ENCODE measurements around the gene PVALEF. TPM values are rescaled to one million over a fixed set of nuclear protein-coding genes. Genes with fewer than 3 reads are reported as not detected.

Gene PVALEF
- polyA plus RNA-seq, 4 donors = 0.13 to 0.79 (median 0.45) TPM

DNA sequence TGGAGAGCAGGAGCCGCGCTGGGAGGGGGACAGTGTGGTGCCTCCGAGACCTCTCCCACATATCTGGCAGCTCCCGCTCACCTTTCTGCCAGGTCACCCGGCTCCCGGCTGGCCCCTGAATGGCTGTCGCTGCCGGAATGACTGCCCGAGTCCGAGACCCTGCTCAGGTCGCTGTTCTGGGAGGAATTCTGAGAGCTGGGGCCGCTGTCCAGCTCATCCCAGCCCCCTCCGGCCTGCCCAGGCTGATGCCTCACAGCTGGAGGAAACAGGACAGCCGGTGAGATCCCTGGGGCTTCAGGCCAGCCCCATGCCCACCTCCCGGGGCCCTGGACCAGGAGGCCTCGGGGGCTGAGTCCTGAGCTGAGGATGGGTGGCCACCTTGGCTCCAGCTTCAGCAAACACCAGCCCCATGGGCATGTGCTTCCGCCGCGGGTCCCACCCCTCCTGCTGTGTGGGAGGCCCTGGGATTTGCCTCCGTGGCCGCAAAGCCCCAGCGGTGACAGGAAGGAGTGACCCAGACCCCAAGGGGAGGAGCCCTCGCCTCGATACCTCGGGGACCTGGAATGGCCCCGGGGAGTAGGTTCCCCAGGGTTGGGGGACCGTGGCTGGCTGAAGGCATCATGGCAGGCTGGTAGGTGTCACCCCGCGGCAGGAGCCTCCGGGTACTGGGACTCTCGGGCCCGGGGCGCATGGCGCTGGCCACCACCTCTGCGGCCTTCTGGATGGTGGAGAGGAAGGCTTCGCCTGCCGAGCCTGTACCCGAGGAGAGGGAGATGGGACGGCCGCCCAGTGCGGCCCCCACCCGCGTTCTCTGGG lies 66.7 kb downstream of the PVALEF start:
- no peak for DNase-seq (ENCODE audit: low read depth in 4 of 4, low spot score in 2 of 4)

Other genes with a start within 250 kb of the PVALEF start
- 10 to 100 TPM; 27.7 to 31.9 (median 29.2) TPM for gene CHMP6, start 173.7 kb upstream of the PVALEF start, polyA plus RNA-seq (ENCODE audit: insufficient read length in 4 of 4)
- gene BAIAP2, start 130.4 kb upstream of the PVALEF start, polyA plus RNA-seq (ENCODE audit: insufficient read length in 4 of 4) = 10 to 100 TPM; 33.0 to 47.1 (median 41.2) TPM
- gene AATK, start 714 bp downstream of the PVALEF start, polyA plus RNA-seq (ENCODE audit: insufficient read length in 4 of 4) = 1 to 10 TPM; 4.4 to 7.0 (median 5.4) TPM
- 10 to 100 TPM; 12.3 to 26.9 (median 22.9) TPM for gene CEP131, start 57.5 kb downstream of the PVALEF start, polyA plus RNA-seq (ENCODE audit: insufficient read length in 4 of 4)
- 10 to 100 TPM; 12.3 to 34.3 (median 21.0) TPM for gene TEPSIN, start 73.5 kb downstream of the PVALEF start, polyA plus RNA-seq (ENCODE audit: insufficient read length in 4 of 4)
- 10 to 100 TPM; 42.8 to 68.4 (median 55.4) TPM for gene NDUFAF8, start 73.8 kb downstream of the PVALEF start, polyA plus RNA-seq (ENCODE audit: insufficient read length in 4 of 4)
- 10 to 100 TPM; 49.5 to 83.9 (median 69.1) TPM for gene SLC38A10, start 129.8 kb downstream of the PVALEF start, polyA plus RNA-seq (ENCODE audit: insufficient read length in 4 of 4)
- 10 to 100 TPM; 12.2 to 33.4 (median 23.2) TPM for gene BAHCC1, start 229.9 kb downstream of the PVALEF start, polyA plus RNA-seq (ENCODE audit: insufficient read length in 4 of 4)

All from left renal cortex interstitium (tissue), 4 donors.